H1 (cell line): ENCODE measurements around the gene PRR5L. TPM values are rescaled to one million over a fixed set of nuclear protein-coding genes. Genes with fewer than 3 reads are reported as not detected.

ENCODE experiments used
- CREB1 ChIP-seq: IDR thresholded peaks from 2 replicates; pipeline ENCODE4 v1.6.1; 2012; ENCODE audit warnings: inconsistent platforms
- MAX ChIP-seq: IDR thresholded peaks from 2 replicates; pipeline ENCODE4 v1.6.1; 2012; ENCODE audit warnings: inconsistent platforms
- polyA plus RNA-seq, 7 experiments: library from polyadenylated mRNA; depleted of rRNA in 3 of 7; stranded (reverse) in 5 of 7; unstranded in 2 of 7; fragments of >200 nt in 5 of 7; fragments of 200-250 nt in 2 of 7; gene quantifications; 1 replicate in 5 of 7; 2 replicates in 1 of 7; 4 replicates in 1 of 7; pipeline versions ENCODE4 v1.2.1 to v1.2.3, GENCODE V29; 2011 to 2013; ENCODE audit warnings: missing spikeins in 2 of 7, mixed read lengths in 2 of 7
- total RNA-seq: library from RNA; stranded (reverse); fragmentation: NEBNext Ultra II Directional; extraction: Animal tissue kit (Norgen Biotek cat#: 25700); gene quantifications from 2 replicates; pipeline ENCODE4 v1.2.1, GENCODE V29; 2021

Gene PRR5L
- total and polyA plus RNA-seq, 2 of the 8 experiments (the other 6 are each of a cell fraction or from before 2014, with no cell fraction given): 6.6 to 10.1 TPM

GRCh38 chr11:36443661-36444060 is 147.6 kb downstream of the PRR5L start (continued):
- TF ChIP-seq MAX (no peak), CREB1 (no peak)
